NCI-H1048 (cell line): ENCODE results near the gene SLC8B1.

Experiments
- DNase-seq: peaks from one replicate; lab custom pipeline; 2025; lab: John Stamatoyannopoulos, UW

SLC8B1 gene

DNA sequence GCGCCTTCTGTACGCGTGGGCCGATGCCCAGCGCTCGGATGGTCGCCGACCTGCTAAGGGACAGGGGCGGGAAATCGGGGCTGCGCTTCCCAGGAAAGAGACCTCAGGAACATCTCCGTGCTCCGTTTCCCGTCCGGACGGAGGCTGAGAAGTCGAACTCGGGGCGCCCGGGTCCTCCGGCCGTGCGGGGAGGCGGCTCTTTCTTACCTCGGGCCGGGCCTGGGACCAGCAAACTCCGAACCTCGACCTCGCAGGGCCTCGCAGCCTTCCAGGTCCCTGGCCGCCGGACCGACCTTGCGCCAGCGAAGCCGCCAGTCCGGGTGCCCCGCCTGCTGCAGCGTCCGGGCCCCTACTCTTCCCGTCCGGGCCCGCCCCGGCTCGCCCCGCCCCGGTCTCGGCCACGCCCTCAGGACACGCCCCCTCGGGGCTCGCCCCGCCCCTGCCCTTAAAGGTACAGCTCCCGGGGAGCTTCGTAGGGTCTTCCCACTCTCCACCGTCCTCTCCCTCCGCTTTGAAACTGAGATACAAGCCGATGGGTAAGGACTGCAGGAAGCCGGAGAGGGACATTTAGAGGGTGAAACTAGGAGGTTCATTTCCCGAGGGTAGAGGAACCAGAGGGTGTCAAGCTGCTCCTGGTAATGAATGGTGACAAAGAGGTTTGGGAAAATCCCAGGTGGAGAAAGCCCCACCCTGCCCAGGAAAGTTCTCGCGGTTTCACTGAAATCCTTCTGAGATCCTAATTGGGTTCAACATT lies at the start of gene SLC8B1:
TSS of gene SLC8B1 (minus strand) at position 324 of the 754 bp plus-strand sequence. CDS start 2,231 bp downstream, outside the sequence.
- DNase-seq = no peak

GRCh38 chr12:113382206-113382605 lies 47.3 kb upstream of the SLC8B1 start:
- DNase-seq = no peak

GRCh38 chr12:113381220-113381619 lies 46.3 kb upstream of the SLC8B1 start:
- DNase-seq = no peak

- DNase-seq = no peak
These were observed 43.4 kb upstream of the SLC8B1 start for GRCh38 chr12:113378291-113378690.

DNA sequence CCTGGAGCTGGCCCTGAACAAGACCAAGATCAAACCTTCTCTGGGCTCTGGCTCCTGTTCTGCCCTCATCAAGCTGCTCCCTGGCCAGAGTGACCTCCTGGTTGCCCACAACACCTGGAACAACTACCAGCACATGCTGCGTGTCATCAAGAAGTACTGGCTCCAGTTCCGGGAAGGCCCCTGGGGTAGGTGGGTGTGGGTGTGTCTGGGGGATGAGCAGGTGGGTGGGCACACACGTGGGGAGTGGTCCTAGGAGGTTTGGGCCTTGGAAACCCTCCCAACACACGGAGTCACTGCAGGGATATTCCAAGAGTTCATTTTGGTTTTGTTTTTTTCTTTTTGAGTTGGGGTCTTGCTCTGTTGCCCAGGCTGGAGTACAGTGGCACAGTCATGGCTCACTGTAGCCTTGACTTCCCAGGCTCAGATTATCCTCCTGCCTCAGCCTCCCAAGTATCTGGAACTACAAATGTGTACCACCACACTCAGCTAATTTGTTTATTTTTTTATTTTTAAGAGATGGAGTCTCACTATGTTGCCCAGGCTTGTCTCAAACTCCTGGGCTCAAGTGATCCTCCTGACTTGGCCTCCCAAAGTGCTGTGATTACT lies 40.0 kb upstream of the SLC8B1 start:
- no peak for DNase-seq

DNA sequence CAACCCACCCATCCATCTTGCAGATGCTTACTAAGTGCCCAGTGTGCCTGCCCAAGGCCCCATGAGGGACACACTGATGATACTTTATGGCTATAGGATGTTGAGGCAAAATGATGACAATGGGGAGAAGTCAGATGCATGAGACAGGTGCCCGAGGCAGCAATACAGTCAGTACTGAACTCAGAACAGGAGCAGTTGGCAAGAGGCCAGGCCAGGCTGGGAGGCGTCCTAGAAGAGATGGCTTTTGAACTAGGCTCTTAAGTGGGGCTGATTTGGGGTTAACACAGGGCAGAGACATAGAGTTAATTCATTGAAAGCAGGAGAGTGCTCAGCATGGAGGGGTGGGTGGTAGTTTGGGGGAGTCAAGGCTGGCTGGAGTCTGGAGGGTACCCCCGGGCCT lies 39.1 kb upstream of the SLC8B1 start:
- no peak for DNase-seq

DNA sequence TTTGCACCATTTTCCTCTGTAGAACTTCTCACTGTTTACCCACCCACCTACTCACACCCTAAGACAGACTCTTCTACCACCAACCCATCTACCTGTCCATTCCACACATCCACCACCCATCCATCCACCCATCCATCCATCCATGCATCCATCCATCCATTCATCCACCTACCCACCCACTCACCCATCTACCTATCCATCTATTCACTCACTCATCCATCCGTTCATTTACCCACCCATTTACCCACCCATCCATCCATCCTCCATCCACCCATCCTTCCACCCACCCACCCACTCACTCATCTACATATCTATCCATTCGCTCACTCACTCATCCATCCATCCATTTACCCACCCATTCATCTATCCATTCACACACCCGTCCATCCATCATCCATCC lies 38.5 kb upstream of the SLC8B1 start:
- no peak for DNase-seq

GRCh38 chr12:113372371-113372770 lies 37.5 kb upstream of the SLC8B1 start:
- no peak for DNase-seq

DNA sequence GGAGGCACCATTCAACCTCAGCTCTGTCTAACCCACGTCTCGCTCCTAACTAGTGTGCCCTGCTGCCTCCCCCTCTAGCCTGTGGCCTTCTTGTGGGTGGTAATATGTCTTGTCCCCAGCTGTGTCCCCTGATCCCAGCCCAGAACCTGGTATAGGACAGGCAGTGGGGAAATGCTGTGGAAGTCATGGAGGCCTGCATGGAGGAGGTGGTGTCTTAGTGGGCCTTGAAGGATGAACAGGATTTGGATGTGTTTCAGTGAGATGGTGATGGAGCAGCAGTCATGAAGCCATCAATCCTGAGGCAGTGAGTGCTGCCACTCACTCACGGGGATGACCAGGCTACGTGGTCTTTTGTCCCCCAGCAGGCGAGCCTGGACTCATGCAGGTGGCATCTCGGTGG lies 36.9 kb upstream of the SLC8B1 start:
- no peak for DNase-seq

DNA sequence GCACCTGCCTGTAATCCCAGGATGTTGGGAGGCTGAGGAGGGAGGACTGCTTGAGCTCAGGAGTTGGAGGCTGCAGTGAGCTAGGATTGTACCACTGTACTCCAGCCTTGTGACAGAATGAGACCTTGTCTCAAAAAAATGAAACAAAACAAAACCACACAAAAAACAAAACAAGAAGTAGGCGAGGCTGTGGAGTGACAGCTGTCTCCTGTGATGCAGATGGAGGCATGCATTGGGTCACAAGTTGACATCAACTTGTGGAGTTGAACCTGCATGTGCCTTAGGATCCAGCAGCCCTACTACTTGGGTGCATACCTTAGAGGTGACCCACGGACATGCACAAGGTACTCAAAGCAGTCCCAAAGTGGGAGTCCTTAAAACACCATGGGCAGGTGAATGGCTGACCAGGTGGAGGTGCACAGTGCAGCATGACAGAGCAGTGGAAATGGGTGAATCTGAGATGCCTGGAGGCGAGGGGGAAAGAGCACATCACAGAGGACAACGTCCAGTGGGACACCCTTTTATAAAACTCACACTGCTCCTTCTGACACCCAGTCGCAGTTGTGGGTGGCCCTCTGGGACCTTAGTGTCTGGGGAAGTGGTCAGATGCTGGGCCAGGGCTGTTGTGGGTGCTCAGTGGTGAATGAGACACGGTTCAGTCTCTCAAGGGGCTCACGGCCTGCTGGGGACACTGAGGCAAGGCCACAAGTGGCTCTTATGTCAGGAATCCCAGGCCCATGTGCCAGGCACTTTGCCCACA lies 36.2 kb upstream of the SLC8B1 start:
- DNase-seq = no peak

DNA sequence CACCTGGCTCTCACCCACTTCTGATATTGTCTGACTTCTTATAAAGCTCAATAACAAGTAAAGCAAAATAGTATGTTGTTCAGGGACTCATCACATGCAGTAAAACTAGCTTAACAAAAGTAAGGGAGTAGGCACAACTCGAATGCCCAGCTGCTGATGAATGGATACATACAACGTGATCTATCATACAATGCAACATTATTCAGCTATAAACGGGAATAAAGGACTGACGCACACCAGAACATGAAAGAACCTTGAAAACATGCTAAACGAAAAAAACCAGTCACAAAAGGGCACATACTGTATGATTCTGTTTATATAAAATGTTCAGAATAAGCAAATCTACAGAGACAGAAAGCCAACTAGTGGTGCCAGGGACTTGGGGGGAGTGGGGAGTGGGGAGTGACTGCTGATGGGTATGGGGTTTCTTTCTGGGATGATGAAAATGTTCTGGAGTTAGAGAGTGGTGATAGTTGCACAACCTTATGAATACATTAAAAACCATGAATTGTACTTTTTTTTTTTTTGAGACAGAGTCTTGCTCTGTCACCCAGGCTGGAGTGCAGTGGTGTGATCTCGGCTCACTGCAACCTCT lies 34.6 kb upstream of the SLC8B1 start:
- no peak for DNase-seq

- no peak for DNase-seq
These were observed 33.4 kb upstream of the SLC8B1 start for GRCh38 chr12:113368331-113368730.

- DNase-seq = no peak
These were observed 31.9 kb upstream of the SLC8B1 start for GRCh38 chr12:113366827-113367226.

DNA sequence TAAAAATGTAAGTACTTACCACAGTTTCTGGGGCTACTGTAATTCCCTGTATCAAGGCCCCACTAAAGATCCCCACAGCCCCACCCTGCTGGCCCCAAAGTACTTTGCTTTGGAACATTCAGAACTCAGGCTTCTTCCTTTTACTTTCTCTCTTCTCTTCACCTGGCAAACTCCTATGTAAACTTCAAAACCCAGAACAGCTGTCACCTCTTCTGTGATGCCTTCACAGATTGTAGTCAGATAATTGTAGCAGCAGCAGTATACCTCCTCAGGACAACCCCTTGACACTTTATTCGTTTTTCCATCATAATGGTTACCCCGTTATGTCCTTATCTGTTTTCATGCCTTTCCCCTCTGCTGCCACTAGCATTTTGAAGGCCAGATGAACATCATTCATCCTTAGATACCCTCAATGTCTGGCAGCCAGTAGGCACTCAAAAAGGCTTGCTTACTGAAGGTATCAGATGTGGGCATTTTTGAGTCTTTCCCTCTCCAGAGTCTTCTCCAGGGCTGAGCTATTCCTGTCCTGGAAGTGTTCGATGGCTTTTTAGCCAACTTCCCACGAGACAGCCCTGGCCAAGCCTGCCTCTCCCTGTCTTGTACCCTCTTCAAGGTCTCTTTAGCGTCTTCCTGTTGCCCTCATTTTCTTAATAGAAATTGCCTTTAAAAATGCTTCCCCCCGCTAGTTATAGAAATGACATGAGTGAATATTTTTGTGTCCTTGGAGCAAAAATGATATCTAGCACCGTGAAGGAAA lies 30.9 kb upstream of the SLC8B1 start:
- DNase-seq = no peak

GRCh38 chr12:113364698-113365097 lies 29.8 kb upstream of the SLC8B1 start:
- no peak for DNase-seq

DNA sequence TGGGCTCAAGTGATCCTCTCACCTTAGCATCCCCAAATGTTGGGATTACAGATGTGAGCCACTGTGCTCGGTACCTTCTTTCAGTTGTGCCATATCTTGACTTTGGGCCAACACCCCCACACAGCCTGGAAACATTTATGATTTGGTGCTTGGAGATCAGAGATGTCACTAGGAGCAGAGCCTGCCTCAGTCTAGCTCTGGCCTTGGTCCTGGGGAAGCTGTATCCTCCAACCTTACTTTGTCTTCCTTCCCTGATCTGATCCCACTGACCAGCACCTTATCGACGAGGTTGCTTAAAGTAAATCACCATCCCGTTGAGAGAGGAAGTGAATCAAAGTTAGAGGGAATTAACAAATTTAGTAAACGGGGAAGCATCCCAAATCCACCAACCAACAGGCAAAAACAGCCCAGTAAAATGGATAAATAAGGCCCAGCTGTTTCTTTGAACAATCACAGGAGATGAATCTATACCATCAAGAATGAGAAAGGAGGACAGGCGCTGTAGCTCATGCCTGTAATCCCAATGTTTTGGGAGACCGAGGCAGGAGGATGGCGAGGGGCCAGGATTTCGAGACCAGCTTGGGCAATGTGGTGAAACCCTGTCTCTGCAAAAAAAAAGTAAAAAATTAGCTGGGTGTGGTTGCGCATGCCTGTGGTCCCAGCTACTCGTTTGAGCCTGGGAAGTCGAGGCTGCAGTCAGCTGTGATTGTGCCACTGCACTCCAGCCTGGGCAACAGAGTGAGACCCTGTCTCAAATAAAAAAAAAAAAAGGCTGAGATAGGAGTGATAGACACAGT lies 26.9 kb upstream of the SLC8B1 start:
- DNase-seq = no peak

- DNase-seq = no peak
These were observed 25.2 kb upstream of the SLC8B1 start for GRCh38 chr12:113359939-113360748.

DNA sequence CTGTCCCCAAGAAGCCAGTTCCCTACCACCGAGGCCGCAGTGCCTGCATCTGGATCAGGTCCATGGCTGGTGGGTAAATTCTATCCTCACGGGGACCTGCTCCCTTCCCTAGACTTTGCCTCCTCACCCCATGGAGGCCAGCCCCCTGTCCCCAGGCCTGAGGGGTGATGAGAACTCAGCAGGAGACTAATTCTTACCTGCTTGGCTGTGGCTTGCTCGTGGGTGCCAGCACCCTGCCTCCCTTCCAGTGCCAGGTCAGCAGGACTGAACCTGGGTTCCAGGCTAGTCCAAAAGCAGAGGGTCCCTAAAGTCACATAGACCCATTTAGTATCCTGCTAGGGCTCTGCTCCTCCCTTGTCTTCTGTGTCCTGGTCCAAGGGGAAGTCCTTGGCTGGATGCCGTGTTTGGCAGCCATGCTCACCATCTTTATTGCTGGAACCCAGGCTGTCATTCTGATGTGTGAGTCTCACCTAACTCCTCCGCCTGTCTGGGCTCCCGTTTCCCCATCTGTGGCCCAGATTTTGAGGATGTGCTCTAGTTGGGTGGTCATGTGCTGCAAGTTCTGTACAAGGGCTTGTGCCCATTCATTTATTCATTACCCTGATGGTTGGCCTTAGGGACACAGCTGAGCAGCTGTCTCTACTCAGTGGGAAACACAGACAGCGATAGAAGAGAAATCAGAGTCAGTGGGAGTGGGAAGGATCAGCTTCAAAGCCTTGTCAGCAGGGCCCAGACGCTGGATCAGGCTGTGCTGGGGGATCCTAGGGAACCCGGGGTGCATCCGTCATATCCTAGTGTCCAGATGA lies 24.4 kb upstream of the SLC8B1 start:
- no peak for DNase-seq

- DNase-seq = peak; percentile 88
These were observed 23.6 kb upstream of the SLC8B1 start, which contains the start of gene PLBD2 for GRCh38 chr12:113358381-113359132. PLBD2 (plus strand) TSS chr12:113358587; CDS start chr12:113358601, 14 bp downstream.
